ENCODE data around the gene DERL3.

Gene DERL3

DNA sequence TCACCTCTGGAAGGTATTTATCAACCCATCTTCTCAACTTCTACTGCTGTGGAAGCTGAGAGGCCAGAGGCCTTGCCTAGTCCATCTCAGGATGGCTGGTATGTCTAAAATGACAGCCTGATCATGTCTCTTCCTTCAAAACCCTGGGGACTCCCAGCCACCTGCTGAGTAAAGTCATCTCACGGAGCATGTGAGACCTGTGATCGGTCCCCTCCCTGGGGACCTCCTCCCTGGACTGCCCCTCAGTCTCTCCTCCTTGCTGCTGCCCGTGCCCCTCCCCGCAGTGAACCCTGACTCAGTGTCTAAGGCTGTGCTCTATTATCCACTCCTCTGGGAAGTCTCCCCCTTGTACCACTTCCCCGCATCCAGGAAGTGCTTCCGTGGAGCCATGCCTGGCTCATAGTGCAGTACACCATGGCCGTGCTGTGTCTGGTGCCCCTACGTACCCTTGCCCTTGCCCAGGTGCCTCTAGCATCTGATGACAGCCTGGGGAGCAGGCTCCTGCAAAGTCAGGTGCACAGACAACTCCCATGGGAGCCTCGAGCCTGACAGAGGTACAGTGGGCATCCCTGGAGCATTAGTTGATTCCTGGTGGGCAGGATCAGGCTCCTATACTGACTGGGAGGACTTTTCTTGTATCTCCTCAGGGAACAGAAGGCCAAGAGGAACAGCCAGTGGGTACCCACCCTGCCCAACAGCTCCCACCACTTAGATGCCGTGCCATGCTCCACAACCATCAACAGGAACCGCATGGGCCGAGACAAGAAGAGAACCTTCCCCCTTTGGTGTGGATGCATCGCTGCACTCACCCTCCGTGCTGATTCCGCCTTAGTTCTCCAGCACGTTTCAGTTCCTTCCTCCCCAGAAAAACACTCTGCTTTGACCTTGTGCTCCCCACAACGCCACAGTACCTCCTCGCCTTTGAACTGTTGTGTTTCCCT is 38.2 kb downstream of the DERL3 start:
- H3K4me1 ChIP-seq (ENCODE audit: insufficient read depth, low read length), result no peaks in the 10 kb centered on the region
- H3K9ac ChIP-seq (ENCODE audit: low read depth, low read length), result no peak overlapping the region
- DNase-seq, result no peak

DNA sequence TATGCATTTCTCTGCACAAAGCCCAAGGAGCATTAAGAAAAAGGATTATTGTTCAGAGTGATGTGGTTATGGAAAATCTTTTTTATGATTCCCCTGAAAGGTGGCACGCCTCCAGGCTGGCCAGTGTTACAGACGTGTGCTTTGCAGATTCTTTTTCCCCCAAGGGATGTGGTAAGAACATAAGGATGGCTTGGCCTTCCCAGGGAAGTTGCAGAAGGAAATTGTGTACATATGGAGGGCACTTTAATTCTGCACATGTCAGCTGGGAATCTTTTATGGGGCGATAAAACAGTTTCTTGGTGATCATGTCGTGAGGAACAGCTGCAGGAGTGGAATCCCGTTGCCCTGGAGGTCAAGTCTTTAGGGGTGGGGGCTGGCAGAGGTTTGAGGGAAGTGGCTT is 42.3 kb downstream of the DERL3 start:
- no peak overlapping the region for H3K27ac ChIP-seq (ENCODE audit: low read length)
- H3K4me1 ChIP-seq (ENCODE audit: insufficient read depth, low read length), result no peaks in the 10 kb centered on the region
- H3K4me3 ChIP-seq (ENCODE audit: low read depth in 1 of 2, low read length in 2 of 2), result no peak overlapping the region
- H3K36me3 ChIP-seq (ENCODE audit: insufficient read depth, low read length), result peaks cover 85% of the 10 kb centered on the region
- ATAC-seq (ENCODE audit: insufficient read depth, low read depth) (no peak), DNase-seq (no peak)
- H3K9ac ChIP-seq (ENCODE audit: low read depth, low read length), result no peak overlapping the region
- no peak overlapping the region for H3K4me2 ChIP-seq (ENCODE audit: insufficient read depth, low read length)
- no peaks in the 10 kb centered on the region for H3K9me3 ChIP-seq (ENCODE audit: insufficient read depth, low read length, severe bottlenecking)
- no peak overlapping the region for H2AFZ ChIP-seq (ENCODE audit: low read depth, low read length)
- H4K20me1 ChIP-seq (ENCODE audit: insufficient read depth, low read length), result peaks cover 27% of the 10 kb centered on the region
- H3K27me3 ChIP-seq (ENCODE audit: insufficient read depth, low read length, poor library complexity), result no peaks in the 10 kb centered on the region
- TF ChIP-seq, protein P1, sequence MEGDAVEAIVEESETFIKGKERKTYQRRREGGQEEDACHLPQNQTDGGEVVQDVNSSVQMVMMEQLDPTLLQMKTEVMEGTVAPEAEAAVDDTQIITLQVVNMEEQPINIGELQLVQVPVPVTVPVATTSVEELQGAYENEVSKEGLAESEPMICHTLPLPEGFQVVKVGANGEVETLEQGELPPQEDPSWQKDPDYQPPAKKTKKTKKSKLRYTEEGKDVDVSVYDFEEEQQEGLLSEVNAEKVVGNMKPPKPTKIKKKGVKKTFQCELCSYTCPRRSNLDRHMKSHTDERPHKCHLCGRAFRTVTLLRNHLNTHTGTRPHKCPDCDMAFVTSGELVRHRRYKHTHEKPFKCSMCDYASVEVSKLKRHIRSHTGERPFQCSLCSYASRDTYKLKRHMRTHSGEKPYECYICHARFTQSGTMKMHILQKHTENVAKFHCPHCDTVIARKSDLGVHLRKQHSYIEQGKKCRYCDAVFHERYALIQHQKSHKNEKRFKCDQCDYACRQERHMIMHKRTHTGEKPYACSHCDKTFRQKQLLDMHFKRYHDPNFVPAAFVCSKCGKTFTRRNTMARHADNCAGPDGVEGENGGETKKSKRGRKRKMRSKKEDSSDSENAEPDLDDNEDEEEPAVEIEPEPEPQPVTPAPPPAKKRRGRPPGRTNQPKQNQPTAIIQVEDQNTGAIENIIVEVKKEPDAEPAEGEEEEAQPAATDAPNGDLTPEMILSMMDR (IDR thresholded peaks at IDR 0.05; ENCODE audit: borderline replicate concordance, extremely low read depth, low read length, poor library complexity, severe bottlenecking), result no peak
- TF ChIP-seq EZH2 (IDR thresholded peaks at IDR 0.05; ENCODE audit: borderline replicate concordance, low read depth, low read length, severe bottlenecking), result no peak
- peaks cover 21% of the 10 kb centered on the region for H3K79me2 ChIP-seq (ENCODE audit: insufficient read depth, low read length)

More for the DNA sequence above, 38.2 kb downstream of the DERL3 start:
- H3K36me3 ChIP-seq (ENCODE audit: insufficient read depth, low read length), result peaks cover 86% of the 10 kb centered on the region
- H2AFZ ChIP-seq (ENCODE audit: low read depth, low read length), result no peak overlapping the region
- H3K4me3 ChIP-seq (ENCODE audit: low read depth in 1 of 2, low read length in 2 of 2), result no peak overlapping the region
- no peaks in the 10 kb centered on the region for H3K9me3 ChIP-seq (ENCODE audit: insufficient read depth, low read length, severe bottlenecking)
- H3K27me3 ChIP-seq (ENCODE audit: insufficient read depth, low read length, poor library complexity), result no peaks in the 10 kb centered on the region
- TF ChIP-seq, protein P1 (IDR thresholded peaks at IDR 0.05; ENCODE audit: borderline replicate concordance, extremely low read depth, low read length, poor library complexity, severe bottlenecking), result no peak
- TF ChIP-seq EZH2 (IDR thresholded peaks at IDR 0.05; ENCODE audit: borderline replicate concordance, low read depth, low read length, severe bottlenecking), result no peak
- no peak for ATAC-seq (ENCODE audit: insufficient read depth, low read depth)
- peaks cover 12% of the 10 kb centered on the region for H4K20me1 ChIP-seq (ENCODE audit: insufficient read depth, low read length)
- no peak overlapping the region for H3K27ac ChIP-seq (ENCODE audit: low read length)
- no peaks in the 10 kb centered on the region for H3K79me2 ChIP-seq (ENCODE audit: insufficient read depth, low read length)
- no peak overlapping the region for H3K4me2 ChIP-seq (ENCODE audit: insufficient read depth, low read length)

DNA sequence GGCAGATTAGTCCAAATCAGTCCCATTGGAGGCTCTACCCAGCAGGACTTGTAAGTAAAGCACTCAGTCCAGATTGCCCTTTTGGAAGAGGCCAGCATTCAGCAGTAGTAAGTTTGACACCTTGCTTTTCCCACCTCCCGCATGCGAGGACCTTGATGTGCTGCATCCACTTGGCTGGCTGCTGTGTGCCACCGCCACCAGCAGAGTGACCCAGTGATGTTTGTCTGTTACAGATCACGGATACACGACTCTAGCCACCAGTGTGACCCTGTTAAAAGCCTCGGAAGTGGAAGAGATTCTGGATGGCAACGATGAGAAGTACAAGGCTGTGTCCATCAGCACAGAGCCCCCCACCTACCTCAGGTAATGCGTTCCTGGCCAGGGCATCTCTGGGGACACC is 45.5 kb downstream of the DERL3 start:
- Histone ChIP-seq H3K4me1 (ENCODE audit: insufficient read depth, low read length) (peaks cover 19% of the 10 kb centered on the region), H3K4me3 (ENCODE audit: low read depth in 1 of 2, low read length in 2 of 2) (no peak overlapping the region), H3K79me2 (ENCODE audit: insufficient read depth, low read length) (peaks cover 53% of the 10 kb centered on the region), H4K20me1 (ENCODE audit: insufficient read depth, low read length) (peaks cover 53% of the 10 kb centered on the region), H2AFZ (ENCODE audit: low read depth, low read length) (no peak overlapping the region), H3K36me3 (ENCODE audit: insufficient read depth, low read length) (peaks cover 84% of the 10 kb centered on the region), H3K27ac (ENCODE audit: low read length) (no peak overlapping the region), H3K9ac (ENCODE audit: low read depth, low read length) (no peak overlapping the region), H3K4me2 (ENCODE audit: insufficient read depth, low read length) (no peak overlapping the region), H3K27me3 (ENCODE audit: insufficient read depth, low read length, poor library complexity) (no peaks in the 10 kb centered on the region), H3K9me3 (ENCODE audit: insufficient read depth, low read length, severe bottlenecking) (no peaks in the 10 kb centered on the region)
- ATAC-seq (ENCODE audit: insufficient read depth, low read depth) (no peak), DNase-seq (no peak)
- TF ChIP-seq, protein P1 (IDR thresholded peaks at IDR 0.05; ENCODE audit: borderline replicate concordance, extremely low read depth, low read length, poor library complexity, severe bottlenecking), result no peak
- TF ChIP-seq EZH2 (IDR thresholded peaks at IDR 0.05; ENCODE audit: borderline replicate concordance, low read depth, low read length, severe bottlenecking), result no peak
